G401.6 (cell line): ENCODE results near the gene DHX9.

Source experiments
- FAIRE-seq: peaks from 2 replicates; lab custom pipeline; 2012; peaks lifted over from hg19 to GRCh38; lab: Jason Lieb, UNC

DHX9 gene

GRCh38 chr1:182839209-182840066 lies at the start of gene DHX9:
DHX9 (plus strand) TSS chr1:182839347; CDS start chr1:182842567, 3,220 bp downstream.
- FAIRE-seq = no peak

DNA sequence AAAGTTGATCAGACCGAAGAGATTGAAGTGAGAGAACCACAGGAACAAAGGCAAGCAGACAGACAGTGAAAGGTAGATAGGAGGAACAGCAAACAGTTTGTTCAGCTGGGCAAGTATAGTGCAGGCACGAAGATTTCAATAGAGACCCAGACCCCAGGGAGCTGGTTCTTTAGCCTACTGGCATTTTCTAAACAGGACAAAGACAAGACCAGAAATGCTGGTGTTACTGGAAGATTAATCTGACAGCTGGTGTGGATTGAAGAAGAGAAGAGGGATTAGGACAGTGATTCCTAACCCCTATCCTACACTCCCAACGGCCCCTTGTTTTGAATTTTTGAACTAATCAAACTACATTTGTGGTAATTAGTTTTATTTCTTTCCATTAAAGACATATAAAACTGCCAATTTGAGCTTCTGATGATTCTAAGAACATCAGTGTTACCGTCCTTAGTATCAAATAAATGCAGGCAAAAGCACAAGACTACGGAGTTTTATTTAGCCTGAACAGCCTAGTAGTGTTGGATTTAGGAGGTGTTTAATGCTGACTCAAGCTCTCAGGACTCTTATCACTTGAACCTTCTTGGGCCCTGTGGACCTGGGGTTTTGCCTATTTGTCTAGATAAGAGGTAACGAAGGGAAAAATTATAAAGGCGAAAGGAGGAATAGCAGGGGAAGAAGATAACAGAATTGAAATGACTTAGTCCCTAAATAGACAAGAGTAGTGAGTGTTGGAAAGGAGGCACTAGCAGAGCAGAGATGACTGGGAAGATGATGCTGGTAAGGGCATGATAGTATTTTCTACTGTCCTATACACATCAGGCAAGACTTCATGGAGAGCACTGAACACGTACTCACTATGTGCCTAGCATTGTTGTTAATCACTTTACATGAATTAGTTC lies 47.6 kb upstream of the DHX9 start:
- FAIRE-seq = no peak

DNA sequence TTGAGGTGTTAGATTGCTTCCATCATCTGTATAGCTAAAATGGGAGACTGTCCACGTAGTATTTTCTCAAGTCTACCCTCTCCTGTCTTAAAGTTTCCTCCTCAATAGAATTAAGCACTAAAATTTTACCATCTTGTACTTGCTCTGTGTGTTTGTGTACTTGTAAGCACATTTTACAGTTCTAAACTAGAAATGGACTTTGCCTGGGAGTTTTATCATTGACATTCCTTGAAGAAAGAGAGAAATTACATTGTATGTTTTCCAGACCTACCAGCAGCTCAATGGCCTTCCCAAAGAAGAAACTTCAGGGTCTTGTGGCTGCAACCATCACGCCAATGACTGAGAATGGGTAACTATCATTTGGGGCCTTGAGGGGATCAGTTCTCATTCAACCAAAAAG lies 45.1 kb upstream of the DHX9 start:
- no peak for FAIRE-seq

GRCh38 chr1:182794676-182795201 lies 44.4 kb upstream of the DHX9 start:
- FAIRE-seq = no peak

GRCh38 chr1:182795563-182796228 lies 43.5 kb upstream of the DHX9 start:
- FAIRE-seq = no peak

GRCh38 chr1:182802006-182802803 lies 36.9 kb upstream of the DHX9 start:
- FAIRE-seq = no peak

DNA sequence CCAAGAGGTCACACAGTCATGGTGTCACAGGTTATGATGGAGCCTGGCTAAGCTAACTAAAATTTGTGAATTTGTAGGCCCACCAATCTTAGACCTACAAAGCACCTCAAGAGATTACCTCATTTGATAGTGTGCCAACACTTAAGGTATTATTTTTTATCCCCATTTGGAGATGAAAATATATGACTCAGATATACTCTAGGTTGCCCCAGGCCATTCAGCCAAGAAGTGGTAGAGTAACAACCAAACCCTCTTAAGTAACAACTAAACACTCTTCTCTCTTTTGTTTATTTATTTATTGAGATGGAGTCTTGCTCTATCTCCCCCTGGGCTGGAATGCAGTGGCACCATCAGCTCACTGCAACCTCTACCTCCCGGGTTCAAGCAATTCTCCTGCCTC lies 35.3 kb upstream of the DHX9 start:
- FAIRE-seq = no peak

DNA sequence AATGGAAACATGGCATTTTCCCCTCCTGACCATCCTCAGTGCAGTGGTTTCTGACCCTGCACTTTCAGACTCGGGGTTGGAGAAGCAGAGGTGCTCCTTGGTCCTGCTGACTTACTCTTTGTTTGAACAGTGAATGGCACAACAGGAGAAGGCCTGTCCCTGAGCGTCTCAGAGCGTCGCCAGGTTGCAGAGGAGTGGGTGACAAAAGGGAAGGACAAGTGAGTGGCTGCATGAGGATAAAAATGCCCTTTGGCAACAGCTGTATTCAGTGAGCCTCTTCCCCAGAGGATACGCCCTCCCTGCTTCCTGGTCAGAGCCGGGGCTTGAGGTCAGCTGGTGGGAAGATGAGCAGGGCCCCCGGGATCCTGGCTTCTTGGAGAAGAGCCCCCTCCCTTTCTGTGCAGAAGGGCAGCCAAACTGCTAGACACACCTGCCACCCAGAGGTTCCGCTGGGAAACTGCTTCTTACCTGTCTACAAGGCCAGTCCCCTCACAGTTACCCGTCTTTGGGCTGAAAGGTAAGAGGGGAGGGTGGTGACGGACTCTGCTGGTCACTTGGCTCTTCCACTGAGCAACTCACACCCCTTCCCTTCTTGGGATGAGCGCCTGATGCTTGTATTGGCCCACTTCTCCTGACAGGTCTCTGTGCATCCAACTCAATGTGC lies 33.0 kb upstream of the DHX9 start:
- FAIRE-seq = no peak

GRCh38 chr1:182807907-182808306 lies 31.2 kb upstream of the DHX9 start:
- no peak for FAIRE-seq

DNA sequence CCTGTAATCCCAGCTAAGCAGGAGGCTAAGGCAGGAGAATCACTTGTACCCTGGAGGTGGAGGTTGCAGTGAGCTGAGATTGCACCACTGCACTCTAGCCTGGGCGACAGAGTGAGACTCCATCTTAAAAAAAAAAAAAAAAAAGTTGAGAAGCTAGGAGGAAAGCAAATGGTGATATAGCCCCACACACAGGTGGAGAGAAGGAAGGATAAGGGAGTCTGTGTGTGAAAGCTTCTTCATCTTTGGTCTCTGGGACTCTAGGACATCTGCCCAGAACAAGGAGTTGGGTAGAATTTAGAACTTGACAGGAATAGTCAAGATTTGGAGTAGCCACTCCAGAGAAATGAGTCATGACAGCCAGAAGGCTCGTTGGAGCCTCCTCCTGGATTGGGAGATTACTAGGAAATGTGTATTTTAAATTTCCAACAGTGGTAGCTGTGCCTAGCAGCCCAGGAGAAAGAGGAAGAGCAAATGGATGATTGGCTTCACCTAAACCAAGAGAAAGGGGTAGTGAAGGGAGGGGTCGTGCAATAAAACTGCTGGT lies 29.7 kb upstream of the DHX9 start:
- FAIRE-seq = no peak

DNA sequence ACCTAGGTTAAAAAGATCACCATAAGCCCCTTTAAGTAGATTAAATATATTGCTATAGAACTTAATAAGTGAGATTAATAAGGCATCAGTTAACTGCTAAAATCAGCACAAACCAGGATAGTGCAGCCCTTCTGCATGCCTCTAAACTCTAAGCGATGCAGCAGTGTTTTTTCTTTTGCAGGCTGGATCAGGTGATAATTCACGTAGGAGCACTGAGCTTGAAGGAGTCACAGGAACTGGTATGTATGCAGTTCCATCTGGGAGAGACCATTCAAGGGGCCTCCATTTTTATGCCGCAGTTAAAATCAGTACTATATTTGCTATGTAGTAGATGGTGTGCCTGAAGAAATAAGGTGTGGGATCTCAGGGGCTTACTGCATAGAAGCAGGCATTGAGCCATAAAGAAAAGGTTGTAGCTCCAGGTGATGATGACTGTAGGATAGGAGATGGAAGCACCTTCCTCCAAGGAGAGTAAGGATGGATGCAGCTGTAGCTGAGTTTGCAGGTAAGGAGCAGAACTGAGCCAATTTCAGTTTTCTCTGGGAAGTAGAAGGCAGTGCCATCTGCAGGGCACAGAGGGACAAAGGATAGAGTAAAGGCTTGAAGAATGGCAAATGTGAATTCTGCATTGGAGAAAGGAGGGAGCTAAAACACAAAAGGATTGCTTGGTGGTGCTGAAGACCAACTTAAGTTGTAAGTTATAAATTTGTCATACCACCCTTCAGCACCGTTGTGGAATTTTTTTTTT lies 27.0 kb upstream of the DHX9 start:
- FAIRE-seq = no peak

DNA sequence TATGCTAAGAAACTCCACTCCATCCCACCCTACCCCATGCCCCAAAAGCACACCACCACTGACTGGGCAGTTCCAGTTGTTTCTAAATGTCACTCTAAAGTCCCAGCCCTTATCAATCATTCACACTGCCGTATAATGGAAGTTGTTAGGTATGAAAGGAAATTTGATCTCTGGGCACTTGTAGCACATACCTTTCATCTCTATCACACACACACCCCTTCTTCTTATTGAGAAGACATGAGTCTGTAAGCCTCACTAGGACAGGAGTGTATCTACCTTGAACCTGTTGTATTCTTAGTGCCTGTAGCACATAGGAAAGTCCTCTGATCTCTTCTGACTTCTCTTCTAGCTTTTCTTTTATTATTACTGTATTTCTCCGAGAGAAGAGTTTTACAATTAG lies 22.3 kb upstream of the DHX9 start:
- no peak for FAIRE-seq

- FAIRE-seq = no peak
Measured at GRCh38 chr1:182817802-182818201, 21.3 kb upstream of the DHX9 start.

DNA sequence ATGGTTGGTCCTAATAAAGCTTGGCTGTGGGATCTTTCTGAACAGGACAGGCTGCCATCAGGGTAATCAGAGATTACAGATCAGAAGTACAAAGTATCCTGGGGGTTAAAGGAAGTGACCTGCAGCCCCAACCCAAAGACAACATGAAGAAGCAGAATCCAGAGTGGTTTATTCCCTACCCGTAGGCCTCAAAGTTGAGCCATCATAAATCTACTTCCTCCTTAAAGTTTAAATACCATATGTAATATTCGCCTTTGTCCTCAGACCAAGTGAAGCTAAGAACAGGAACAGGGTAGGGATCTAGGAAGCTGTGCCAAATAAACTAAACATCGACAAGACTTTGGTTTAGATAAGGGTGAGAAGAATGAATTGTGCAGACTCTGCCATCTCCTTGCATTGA lies 15.9 kb upstream of the DHX9 start:
- FAIRE-seq = no peak

DNA sequence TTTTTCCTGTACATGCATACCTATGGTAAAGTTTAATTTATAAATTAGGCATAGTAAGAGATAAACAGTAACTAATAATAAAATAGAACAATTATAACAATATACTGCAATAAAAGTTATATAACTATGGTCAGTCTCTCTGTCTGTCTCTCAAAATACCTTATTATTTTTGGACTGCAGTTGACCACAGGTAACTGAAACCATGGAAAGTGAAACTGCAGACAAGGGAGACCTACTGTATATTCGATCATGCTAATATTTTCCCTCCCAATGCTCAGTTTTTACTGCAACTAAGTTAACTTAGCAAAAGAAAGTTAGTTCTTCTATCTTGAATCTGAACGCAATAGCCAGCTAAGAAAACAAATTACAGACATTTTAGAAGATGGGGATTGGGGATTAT lies 12.3 kb upstream of the DHX9 start:
- no peak for FAIRE-seq

GRCh38 chr1:182829285-182829932 lies 9.7 kb upstream of the DHX9 start:
- no peak for FAIRE-seq

- FAIRE-seq = no peak
Measured at GRCh38 chr1:182833271-182833670, 5.9 kb upstream of the DHX9 start.

DNA sequence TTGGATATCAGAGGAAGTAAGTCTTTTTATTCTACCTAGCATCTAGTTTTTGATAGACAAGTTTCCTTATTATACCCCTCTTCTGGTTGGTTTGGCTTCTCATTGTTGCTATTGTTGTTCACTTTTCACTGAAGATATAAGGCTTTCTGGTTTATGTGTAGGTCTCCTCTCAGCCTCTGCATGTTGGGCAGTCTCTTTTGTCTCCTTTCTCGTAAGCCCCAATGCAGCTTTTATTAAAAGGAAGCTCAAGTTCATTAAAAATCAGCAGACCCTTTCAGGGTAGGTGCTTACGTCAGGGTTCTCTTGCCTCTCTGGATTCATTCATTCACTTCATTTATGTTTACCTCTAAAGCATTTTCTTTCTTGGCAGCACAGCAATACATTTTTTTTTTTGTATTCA lies 4.8 kb upstream of the DHX9 start:
- FAIRE-seq = no peak

DNA sequence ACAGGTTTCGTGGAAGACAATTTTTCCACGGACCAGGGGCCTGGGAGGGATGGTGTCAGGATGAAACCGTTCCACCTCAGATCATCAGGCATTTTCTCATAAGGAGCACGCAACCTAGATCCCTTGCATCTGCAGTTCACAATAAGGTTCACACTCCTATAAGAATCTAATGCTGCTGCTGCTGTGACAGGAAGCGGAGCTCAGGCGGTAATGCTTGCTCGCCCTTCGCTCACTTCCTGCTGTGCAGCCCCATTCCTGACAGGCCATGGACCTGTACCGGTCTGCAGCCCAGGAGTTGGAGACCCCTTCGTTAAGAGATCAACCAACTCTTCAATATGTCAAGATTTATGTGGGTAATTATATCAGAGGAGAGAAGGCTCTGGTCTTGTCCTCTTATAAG lies 3.3 kb upstream of the DHX9 start:
- FAIRE-seq = no peak
